NT2/D1 (cell line): Measurements from ENCODE around the gene EPHA7.

Experiments
- SUZ12 ChIP-seq: IDR thresholded peaks from 2 replicates; pipeline ENCODE4 v1.6.1; 2011; ENCODE audit not compliant: insufficient read length, insufficient read depth; ENCODE audit errors: extremely low read depth
- YY1 ChIP-seq: IDR thresholded peaks from 2 replicates; pipeline ENCODE4 v1.6.1; 2011; ENCODE audit not compliant: insufficient read length, insufficient read depth
- ZNF274 ChIP-seq: IDR thresholded peaks from 2 replicates; pipeline ENCODE4 v1.6.1; 2011; ENCODE audit warnings: mild to moderate bottlenecking, low read depth, low read length

DNA sequence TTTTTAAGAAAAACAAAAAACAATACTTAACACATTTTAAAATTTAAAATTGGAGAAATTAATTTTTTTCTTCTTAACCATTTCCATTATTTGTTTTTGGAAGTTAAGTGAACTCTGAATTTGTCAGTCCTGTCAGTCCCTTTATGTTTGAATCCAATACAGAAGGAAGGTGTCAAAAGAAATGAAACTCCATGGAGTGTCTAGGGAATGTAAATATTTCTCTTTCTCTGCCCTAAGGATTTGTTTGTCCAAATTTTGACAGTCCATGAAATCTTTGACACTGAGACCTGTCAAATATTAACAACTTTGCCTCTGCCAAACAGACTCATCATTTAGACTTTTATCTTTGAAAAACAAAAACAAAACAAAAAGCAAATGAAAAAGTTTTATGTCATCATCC is 166.4 kb downstream of the EPHA7 start:
- TF ChIP-seq ZNF274 (no peak), YY1 (no peak), SUZ12 (no peak)
